Liver (tissue), 9 donors: ENCODE measurements around the gene MPZ. TPM values are rescaled to one million over a fixed set of nuclear protein-coding genes. Genes with fewer than 3 reads are reported as not detected.

Source experiments
- DNase-seq: peaks from one replicate; pipeline ENCODE4 v3.0.0-alpha.2; 2017; ENCODE audit warnings: low spot score
- H3K27ac ChIP-seq, 2 donors: one replicate each; pipeline ENCODE4 v1.7.0; 2013; ENCODE audit warnings: inconsistent platforms in 2 of 2, low read length in 2 of 2, control low read depth in 1 of 2, low read depth in 1 of 2, mild to moderate bottlenecking in 1 of 2
- H3K27me3 ChIP-seq, 4 donors: one replicate each; pipeline versions ENCODE4 v1.6.1 to v1.7.0; 2013; ENCODE audit warnings: low read length in 3 of 4, inconsistent platforms in 1 of 4, mild to moderate bottlenecking in 1 of 4, moderate library complexity in 1 of 4; ENCODE audit not compliant: control insufficient read depth in 4 of 4, insufficient read depth in 4 of 4
- H3K36me3 ChIP-seq, 4 donors: one replicate each; pipeline versions ENCODE4 v1.6.1 to v1.7.0; 2013; ENCODE audit warnings: low read length in 3 of 4, mild to moderate bottlenecking in 3 of 4, low read depth in 1 of 4, moderate library complexity in 1 of 4; ENCODE audit not compliant: control insufficient read depth in 4 of 4, insufficient read depth in 3 of 4
- H3K4me1 ChIP-seq, 4 donors: one replicate each; pipeline versions ENCODE4 v1.6.1 to v1.7.0; 2013; ENCODE audit warnings: low read length in 3 of 4, mild to moderate bottlenecking in 3 of 4, moderate library complexity in 1 of 4; ENCODE audit not compliant: control insufficient read depth in 4 of 4, insufficient read depth in 4 of 4
- H3K4me3 ChIP-seq, 3 donors: one replicate each; pipeline versions ENCODE4 v1.6.1 to v1.7.0; 2013; ENCODE audit warnings: low read length in 3 of 3, control low read depth in 1 of 3, low read depth in 1 of 3, mild to moderate bottlenecking in 1 of 3
- H3K9ac ChIP-seq, 2 donors: one replicate each; pipeline ENCODE4 v1.7.0; 2013; ENCODE audit warnings: low read length in 2 of 2, mild to moderate bottlenecking in 2 of 2, moderate library complexity in 2 of 2, control low read depth in 1 of 2, low read depth in 1 of 2
- H3K9me3 ChIP-seq, 4 donors: one replicate each; pipeline versions ENCODE4 v1.6.1 to v1.7.0; 2013; ENCODE audit warnings: low read length in 3 of 4; ENCODE audit not compliant: control insufficient read depth in 4 of 4
- CTCF ChIP-seq: fragments of 150-350 bp; IDR thresholded peaks from 2 replicates; pipeline ENCODE4 v1.5.1; 2017; ENCODE audit warnings: improper control_type of control experiment, low read depth, low read length; ENCODE audit not compliant: missing input control
- EGR1 ChIP-seq, 2 donors: IDR thresholded peaks; 2 replicates each; pipeline ENCODE4 v1.6.1; 2016 to 2018; ENCODE audit warnings: antibody characterized with exemption in 2 of 2, low read depth in 2 of 2
- FOXA1 ChIP-seq: IDR thresholded peaks from 2 replicates; pipeline ENCODE4 v1.6.1; 2016; ENCODE audit warnings: antibody characterized with exemption
- FOXA2 ChIP-seq: IDR thresholded peaks from 2 replicates; pipeline ENCODE4 v1.6.1; 2016; ENCODE audit warnings: antibody characterized with exemption
- GABPA ChIP-seq, 2 donors: IDR thresholded peaks in 1 of 2; conservative IDR thresholded peaks in 1 of 2; 2 replicates each; pipeline ENCODE4 v1.6.1; 2016; ENCODE audit warnings: antibody characterized with exemption in 2 of 2, mild to moderate bottlenecking in 1 of 2, moderate library complexity in 1 of 2
- HNF4A ChIP-seq, 2 donors: conservative IDR thresholded peaks; 2 replicates each; pipeline ENCODE4 v1.6.1; 2016; ENCODE audit warnings: antibody characterized with exemption in 2 of 2, mild to moderate bottlenecking in 2 of 2
- HNF4G ChIP-seq: IDR thresholded peaks from 2 replicates; pipeline ENCODE4 v1.6.1; 2016; ENCODE audit warnings: antibody characterized with exemption
- MAX ChIP-seq: IDR thresholded peaks from 2 replicates; pipeline ENCODE4 v1.6.1; 2016; ENCODE audit warnings: antibody characterized with exemption
- NR2F2 ChIP-seq: IDR thresholded peaks from 2 replicates; pipeline ENCODE4 v1.6.1; 2016; ENCODE audit warnings: antibody characterized with exemption
- RAD21 ChIP-seq, 2 donors: IDR thresholded peaks; 2 replicates each; pipeline ENCODE4 v1.6.1; 2016; ENCODE audit warnings: antibody characterized with exemption in 2 of 2, mild to moderate bottlenecking in 2 of 2
- RXRA ChIP-seq, 2 donors: IDR thresholded peaks; 2 replicates each; pipeline ENCODE4 v1.6.1; 2017 to 2018; ENCODE audit warnings: antibody characterized with exemption in 2 of 2, mild to moderate bottlenecking in 1 of 2
- SP1 ChIP-seq: IDR thresholded peaks from 2 replicates; pipeline ENCODE4 v1.6.1; 2018; ENCODE audit warnings: antibody characterized with exemption, mild to moderate bottlenecking
- TAF1 ChIP-seq: conservative IDR thresholded peaks from 2 replicates; pipeline ENCODE4 v1.6.1; 2016; ENCODE audit warnings: antibody characterized with exemption, mild to moderate bottlenecking
- YY1 ChIP-seq: IDR thresholded peaks from 2 replicates; pipeline ENCODE4 v1.6.1; 2016; ENCODE audit warnings: antibody characterized with exemption, mild to moderate bottlenecking
- WGBS: extraction: QIAGEN DNeasy Blood & Tissue Kit; methylation state at CpG from one replicate; pipeline ENCODE4 v1.1.7; 2013; 5-methylcytosine and 5-hydroxymethylcytosine counted together
- polyA plus RNA-seq, 2 donors: library from polyadenylated mRNA; stranded (reverse) in 1 of 2; unstranded in 1 of 2; fragments of 200-250 nt in 1 of 2; fragments of >200 nt in 1 of 2; fragmentation: Nextera tagmentation in 1 of 2; extraction: Ambion mirVana in 1 of 2; gene quantifications; one replicate each; pipeline versions ENCODE4 v1.2.1 to v1.2.3, GENCODE V29; 2013 to 2015
- total RNA-seq, 2 donors: library from RNA; depleted of rRNA; stranded (reverse); fragments of >200 nt; gene quantifications; one replicate each; pipeline ENCODE4 v1.2.3, GENCODE V29; 2014
- TF ChIP-seq, protein P1 (sequence below): IDR thresholded peaks from 2 replicates; pipeline ENCODE4 v1.6.1; 2016; ENCODE audit warnings: antibody characterized with exemption
- donor health status: healthy.
- donor health status: healthy.
- donor health status: healthy.
- donor health status: healthy.
- donor health status: healthy.

The MPZ gene
- total and polyA plus RNA-seq, 4 donors: 0.37 to 7.4 (median 0.99) TPM

- TF ChIP-seq CTCF (no peak), RAD21 (IDR thresholded peaks at IDR 0.05) (no peak), MAX (no peak), FOXA2 (no peak), TAF1 (no peak), SP1 (no peak)
- H3K9ac ChIP-seq: no peak overlapping the region
- H3K27me3 ChIP-seq: no peaks in the 10 kb centered on the region
- no peak overlapping the region for H3K4me3 ChIP-seq
- no peak overlapping the region for H3K27ac ChIP-seq
- no peaks in the 10 kb centered on the region for H3K9me3 ChIP-seq
- H3K4me1 ChIP-seq: no peaks in the 10 kb centered on the region
- no peak for DNase-seq
- H3K36me3 ChIP-seq: no peaks in the 10 kb centered on the region
- WGBS: 75% methylated on average over 3 of the region's 3 CpGs
Observed at GRCh38 chr1:161267321-161267720, 42.4 kb downstream of the MPZ start.

DNA sequence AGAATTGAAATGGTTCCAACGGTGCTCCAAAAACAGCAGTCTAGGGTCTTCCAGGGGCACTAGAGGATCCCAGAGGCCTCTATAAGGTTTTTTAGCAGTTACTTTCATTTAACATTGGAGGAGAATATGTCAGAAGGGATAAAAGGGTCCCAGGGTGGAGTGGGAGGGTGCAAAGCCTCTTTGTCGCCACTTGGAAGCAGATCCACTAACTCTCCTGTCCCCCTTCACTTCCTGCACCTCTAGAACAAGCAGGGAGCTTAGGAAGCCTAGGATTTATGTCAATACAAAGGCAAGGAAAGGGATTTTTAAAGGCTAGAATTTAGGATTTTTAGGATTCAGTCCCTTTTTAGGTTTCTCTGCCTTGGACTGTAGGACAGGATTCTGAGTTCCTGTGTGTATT, 42.9 kb downstream of the MPZ start:
- H3K9ac ChIP-seq: no peak overlapping the region
- H3K4me1 ChIP-seq: no peaks in the 10 kb centered on the region
- H3K9me3 ChIP-seq: no peaks in the 10 kb centered on the region
- no peak overlapping the region for H3K27ac ChIP-seq
- TF ChIP-seq YY1: no peak
- TF ChIP-seq HNF4A (conservative IDR thresholded peaks at IDR 0.05): no peak
- no peak for TF ChIP-seq RXRA (IDR thresholded peaks at IDR 0.05)
- TF ChIP-seq FOXA2: no peak
- TF ChIP-seq GABPA (IDR thresholded peaks at IDR 0.05 in 1 of 2, conservative IDR thresholded peaks at IDR 0.05 in 1 of 2): no peak
- TF ChIP-seq MAX: no peak
- no peak for TF ChIP-seq HNF4G
- no peaks in the 10 kb centered on the region for H3K36me3 ChIP-seq
- no peaks in the 10 kb centered on the region for H3K27me3 ChIP-seq
- 90% methylated on average over 2 of the region's 2 CpGs for WGBS
- DNase-seq: no peak
- no peak overlapping the region for H3K4me3 ChIP-seq

DNA sequence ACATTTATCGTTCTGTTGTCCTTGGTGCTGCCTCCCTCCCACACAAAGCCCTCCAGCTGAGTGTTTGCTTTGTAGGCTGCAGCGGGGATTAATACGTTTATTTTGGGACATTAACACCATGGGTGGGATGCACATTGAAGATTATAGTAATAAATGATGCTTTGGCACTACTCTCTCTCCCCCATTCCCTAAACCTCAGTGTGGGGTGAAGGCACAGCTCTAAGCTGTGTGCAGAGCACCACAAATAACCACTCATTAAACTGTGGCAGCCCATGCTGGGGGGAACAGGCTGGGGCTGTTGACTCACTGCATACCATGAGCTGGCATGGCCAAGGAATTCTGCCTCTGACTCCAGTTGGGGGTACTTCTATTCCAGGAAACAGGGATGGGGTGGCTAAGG, 43.6 kb downstream of the MPZ start:
- Histone ChIP-seq H3K27ac (no peak overlapping the region), H3K9me3 (no peaks in the 10 kb centered on the region), H3K4me1 (peaks cover 0 to 2% (median 0%) of the 10 kb centered on the region in 4 donors), H3K36me3 (no peaks in the 10 kb centered on the region), H3K27me3 (no peaks in the 10 kb centered on the region), H3K4me3 (no peak overlapping the region), H3K9ac (no peak overlapping the region)
- no peak for TF ChIP-seq GABPA (IDR thresholded peaks at IDR 0.05 in 1 of 2, conservative IDR thresholded peaks at IDR 0.05 in 1 of 2)
- 72% methylated on average over 3 of the region's 3 CpGs for WGBS
- no peak for DNase-seq

GRCh38 chr1:161265305-161265704, 44.5 kb downstream of the MPZ start:
- Histone ChIP-seq H3K4me1 (peaks cover 0 to 4% (median 0%) of the 10 kb centered on the region in 4 donors), H3K27me3 (no peaks in the 10 kb centered on the region), H3K4me3 (no peak overlapping the region), H3K27ac (no peak overlapping the region), H3K36me3 (no peaks in the 10 kb centered on the region), H3K9me3 (no peaks in the 10 kb centered on the region), H3K9ac (no peak overlapping the region)
- 93% methylated on average over 5 of the region's 5 CpGs for WGBS
- TF ChIP-seq, protein P1, sequence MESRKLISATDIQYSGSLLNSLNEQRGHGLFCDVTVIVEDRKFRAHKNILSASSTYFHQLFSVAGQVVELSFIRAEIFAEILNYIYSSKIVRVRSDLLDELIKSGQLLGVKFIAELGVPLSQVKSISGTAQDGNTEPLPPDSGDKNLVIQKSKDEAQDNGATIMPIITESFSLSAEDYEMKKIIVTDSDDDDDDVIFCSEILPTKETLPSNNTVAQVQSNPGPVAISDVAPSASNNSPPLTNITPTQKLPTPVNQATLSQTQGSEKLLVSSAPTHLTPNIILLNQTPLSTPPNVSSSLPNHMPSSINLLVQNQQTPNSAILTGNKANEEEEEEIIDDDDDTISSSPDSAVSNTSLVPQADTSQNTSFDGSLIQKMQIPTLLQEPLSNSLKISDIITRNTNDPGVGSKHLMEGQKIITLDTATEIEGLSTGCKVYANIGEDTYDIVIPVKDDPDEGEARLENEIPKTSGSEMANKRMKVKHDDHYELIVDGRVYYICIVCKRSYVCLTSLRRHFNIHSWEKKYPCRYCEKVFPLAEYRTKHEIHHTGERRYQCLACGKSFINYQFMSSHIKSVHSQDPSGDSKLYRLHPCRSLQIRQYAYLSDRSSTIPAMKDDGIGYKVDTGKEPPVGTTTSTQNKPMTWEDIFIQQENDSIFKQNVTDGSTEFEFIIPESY: no peak
- no peak for TF ChIP-seq NR2F2
- TF ChIP-seq HNF4G: no peak
- TF ChIP-seq CTCF: no peak
- TF ChIP-seq HNF4A (conservative IDR thresholded peaks at IDR 0.05): no peak
- no peak for TF ChIP-seq MAX
- no peak for TF ChIP-seq YY1
- TF ChIP-seq RXRA (IDR thresholded peaks at IDR 0.05): no peak
- TF ChIP-seq TAF1: no peak
- no peak for TF ChIP-seq EGR1 (IDR thresholded peaks at IDR 0.05; ENCODE audit: low read depth in 2 of 2)
- no peak for TF ChIP-seq GABPA (IDR thresholded peaks at IDR 0.05 in 1 of 2, conservative IDR thresholded peaks at IDR 0.05 in 1 of 2)
- TF ChIP-seq SP1: no peak
- TF ChIP-seq FOXA1: no peak
- no peak for DNase-seq
